CD4-positive, alpha-beta memory T cell (primary cell): ENCODE data around the gene NOC2L. TPM values are rescaled to one million over a fixed set of nuclear protein-coding genes. Genes with fewer than 3 reads are reported as not detected.

Experiments
- CTCF ChIA-PET: fragments of 350-600 bp; sonication (Branson Sonifier 250); formaldehyde crosslinking; loops from one replicate; lab custom pipeline; 2021; ENCODE audit warnings: inconsistent platforms; ENCODE audit not compliant: partially characterized antibody; lab: Charles Lee
- POLR2A ChIA-PET: fragments of 350-600 bp; sonication (Branson Sonifier 250); formaldehyde crosslinking; loops from one replicate; lab custom pipeline; 2021; ENCODE audit not compliant: partially characterized antibody; lab: Charles Lee
- DNase-seq, 5 donors: peaks; one replicate each; pipeline versions ENCODE4 v3.0.0 to v3.0.0-alpha.2; 2020 to 2022; ENCODE audit warnings: mixed read lengths in 1 of 5
- H3K27ac ChIP-seq: one replicate; pipeline ENCODE4 v1.7.0; 2013; ENCODE audit warnings: low read depth, low read length
- H3K27me3 ChIP-seq: 2 replicates; pipeline ENCODE4 v1.7.0; 2013; ENCODE audit warnings: mild to moderate bottlenecking, low read length, moderate library complexity; ENCODE audit not compliant: insufficient read depth
- H3K36me3 ChIP-seq: 2 replicates; pipeline ENCODE4 v1.7.0; 2013; ENCODE audit warnings: mild to moderate bottlenecking, low read length, moderate library complexity; ENCODE audit not compliant: insufficient read depth
- H3K4me1 ChIP-seq: 2 replicates; pipeline ENCODE4 v1.7.0; 2013; ENCODE audit warnings: mild to moderate bottlenecking, low read length, moderate library complexity; ENCODE audit not compliant: insufficient read depth
- H3K4me3 ChIP-seq, 2 donors: one replicate each; pipeline ENCODE4 v1.7.0; 2013; ENCODE audit warnings: low read length in 2 of 2, mild to moderate bottlenecking in 1 of 2
- H3K9me3 ChIP-seq, 2 donors: one replicate each; pipeline ENCODE4 v1.7.0; 2013; ENCODE audit warnings: low read length in 2 of 2, control low read depth in 1 of 2; ENCODE audit not compliant: control insufficient read depth in 1 of 2
- H3K27ac Mint-ChIP-seq, 7 donors: one replicate each; pipeline ENCODE4 v1.8.0; 2020 to 2021; ENCODE audit warnings: mixed read lengths in 7 of 7, mild to moderate bottlenecking in 6 of 7, inconsistent platforms in 3 of 7, moderate library complexity in 3 of 7
- H3K27me3 Mint-ChIP-seq, 2 donors: one replicate each; pipeline ENCODE4 v1.8.0; 2020 to 2021; ENCODE audit warnings: mixed read lengths in 2 of 2
- H3K36me3 Mint-ChIP-seq, 2 donors: one replicate each; pipeline ENCODE4 v1.8.0; 2020 to 2021; ENCODE audit warnings: mixed read lengths in 2 of 2, inconsistent platforms in 1 of 2, mild to moderate bottlenecking in 1 of 2
- H3K4me1 Mint-ChIP-seq, 4 donors: one replicate each; pipeline ENCODE4 v1.8.0; 2020 to 2021; ENCODE audit warnings: mixed read lengths in 4 of 4, mild to moderate bottlenecking in 1 of 4
- H3K4me3 Mint-ChIP-seq, 8 donors: one replicate each; pipeline ENCODE4 v1.8.0; 2020 to 2021; ENCODE audit warnings: mixed read lengths in 8 of 8, mild to moderate bottlenecking in 7 of 8, moderate library complexity in 6 of 8, inconsistent platforms in 3 of 8
- H3K9me3 Mint-ChIP-seq, 8 donors: one replicate each; pipeline ENCODE4 v1.8.0; 2020 to 2021; ENCODE audit warnings: mixed read lengths in 8 of 8, mild to moderate bottlenecking in 5 of 8, inconsistent platforms in 3 of 8, moderate library complexity in 1 of 8
- intact Hi-C: fragments of 100-400 bp; cut with micrococcal nuclease; formaldehyde crosslinking; loops from one replicate; pipeline ENCODE4 v1.15.1; 2023
- polyA plus RNA-seq, 2 donors: library from polyadenylated mRNA; unstranded; fragments of 300-500 nt; fragmentation: Illumina TruSeq; gene quantifications; one replicate each; pipeline ENCODE4 v1.2.3, GENCODE V29; 2021
- total RNA-seq, 2 experiments: library from RNA; stranded (reverse); gene quantifications; one replicate each; pipeline ENCODE4 v1.2.3, GENCODE V29; 2021

NOC2L gene
- total and polyA plus RNA-seq, 4 experiments from 2014 or later = 63.0 to 69.5 (median 65.6) TPM

- H3K4me3 Mint-ChIP-seq = peak overlapping the region in 7 of 8 donors; percentile 14 to 47 (median 39)
- CTCF ChIA-PET = interaction anchor here (1.0 to 1.4 kb wide), 2 partner anchors 16 to 63 kb away, joined by 3 read pairs; no protein-coding TSS in a partner anchor
- Histone ChIP-seq H3K4me1 (peaks cover 32% of the 10 kb centered on the region), H3K4me3 (no peak overlapping the region), H3K27ac (no peak overlapping the region), H3K27me3 (peaks cover 34% of the 10 kb centered on the region), H3K36me3 (no peaks in the 10 kb centered on the region), H3K9me3 (no peaks in the 10 kb centered on the region)
- H3K36me3 Mint-ChIP-seq = peaks cover 0 to 1% of the 10 kb centered on the region in 2 donors
- POLR2A ChIA-PET = no interaction called here
- H3K9me3 Mint-ChIP-seq = peaks cover 0 to 3% (median 0%) of the 10 kb centered on the region in 8 donors
- intact Hi-C loops = loop anchor here (5.0 kb wide), 1 partner anchor 36 kb away; the partner anchor contains the start of gene NOC2L
- peak in 1 of 5 donors; percentile 29 for DNase-seq
- peak overlapping the region in 2 of 7 donors; percentile 22 to 90 for H3K27ac Mint-ChIP-seq
- peaks cover 11 to 29% (median 18%) of the 10 kb centered on the region in 4 donors for H3K4me1 Mint-ChIP-seq
- H3K27me3 Mint-ChIP-seq = peaks cover 26 to 30% of the 10 kb centered on the region in 2 donors
These were observed 37.8 kb downstream of the NOC2L start for GRCh38 chr1:921011-921837.

DNA sequence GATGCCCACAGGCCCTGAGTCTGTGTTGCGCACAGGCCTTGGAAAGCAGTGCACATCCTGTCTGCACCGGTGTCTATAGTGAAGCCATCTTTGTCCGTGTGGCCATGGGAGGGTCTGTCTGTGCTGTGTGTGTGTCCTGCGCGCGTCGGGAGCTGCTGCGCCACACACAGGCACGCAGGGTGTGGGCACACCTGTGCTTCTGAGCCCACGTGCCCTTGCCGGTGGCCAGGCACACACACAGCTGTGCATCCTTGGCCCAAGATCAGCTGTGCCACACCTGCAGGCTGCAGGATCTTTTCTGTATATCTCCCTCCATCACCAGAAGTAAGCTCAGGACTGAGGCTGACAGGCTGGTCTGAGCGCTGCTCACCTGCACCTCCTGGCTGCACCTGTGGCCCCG lies 38.5 kb downstream of the NOC2L start:
- ChIA-PET POLR2A (no interaction called here), CTCF (interaction anchor here (1.0 to 1.4 kb wide), 2 partner anchors 16 to 64 kb away, joined by 3 read pairs; no protein-coding TSS in a partner anchor)
- Histone ChIP-seq H3K4me1 (peaks cover 27% of the 10 kb centered on the region), H3K36me3 (no peaks in the 10 kb centered on the region), H3K27ac (no peak overlapping the region), H3K27me3 (peaks cover 29% of the 10 kb centered on the region), H3K4me3 (no peak overlapping the region), H3K9me3 (no peaks in the 10 kb centered on the region)
- Mint-ChIP-seq H3K4me3 (peak overlapping the region in 5 of 8 donors; percentile 14 to 51 (median 35)), H3K27ac (peak overlapping the region in 1 of 7 donors; percentile 22), H3K4me1 (peaks cover 11 to 24% (median 18%) of the 10 kb centered on the region in 4 donors), H3K9me3 (peaks cover 0 to 3% (median 0%) of the 10 kb centered on the region in 8 donors), H3K27me3 (peaks cover 23 to 27% of the 10 kb centered on the region in 2 donors), H3K36me3 (peaks cover 0 to 1% of the 10 kb centered on the region in 2 donors)
- no peak for DNase-seq
- intact Hi-C loops = loop anchor here (5.0 kb wide), 1 partner anchor 37 kb away; the partner anchor contains the start of gene NOC2L

GRCh38 chr1:920010-920409 lies 39.0 kb downstream of the NOC2L start:
- peaks cover 23 to 29% of the 10 kb centered on the region in 2 donors for H3K27me3 Mint-ChIP-seq

GRCh38 chr1:919271-919872 lies 39.7 kb downstream of the NOC2L start:
- ChIA-PET CTCF (no interaction called here), POLR2A (no interaction called here)
- Histone ChIP-seq H3K36me3 (no peaks in the 10 kb centered on the region), H3K27me3 (peaks cover 29% of the 10 kb centered on the region), H3K27ac (no peak overlapping the region), H3K4me1 (peaks cover 25% of the 10 kb centered on the region), H3K4me3 (no peak overlapping the region), H3K9me3 (no peaks in the 10 kb centered on the region)
- no peak overlapping the region for H3K27ac Mint-ChIP-seq
- peaks cover 0 to 1% of the 10 kb centered on the region in 2 donors for H3K36me3 Mint-ChIP-seq
- H3K4me1 Mint-ChIP-seq = peaks cover 11 to 24% (median 18%) of the 10 kb centered on the region in 4 donors
- no peak overlapping the region for H3K4me3 Mint-ChIP-seq
- peaks cover 0 to 3% (median 0%) of the 10 kb centered on the region in 8 donors for H3K9me3 Mint-ChIP-seq
- H3K27me3 Mint-ChIP-seq = peaks cover 23 to 29% of the 10 kb centered on the region in 2 donors
- intact Hi-C loops = no loop called here
- DNase-seq = no peak

More at GRCh38 chr1:920010-920409, 39.0 kb downstream of the NOC2L start:
- POLR2A ChIA-PET = no interaction called here
- Mint-ChIP-seq H3K27ac (no peak overlapping the region), H3K36me3 (peaks cover 0 to 1% of the 10 kb centered on the region in 2 donors), H3K4me3 (no peak overlapping the region), H3K9me3 (peaks cover 0 to 3% (median 0%) of the 10 kb centered on the region in 8 donors), H3K4me1 (peaks cover 11 to 24% (median 18%) of the 10 kb centered on the region in 4 donors)
- Histone ChIP-seq H3K36me3 (no peaks in the 10 kb centered on the region), H3K4me3 (no peak overlapping the region), H3K27ac (no peak overlapping the region), H3K4me1 (peaks cover 25% of the 10 kb centered on the region), H3K27me3 (peaks cover 29% of the 10 kb centered on the region), H3K9me3 (no peaks in the 10 kb centered on the region)
- intact Hi-C loops = loop anchor here (5.0 kb wide), 1 partner anchor 37 kb away; the partner anchor contains the start of gene NOC2L
- no peak for DNase-seq
- CTCF ChIA-PET = interaction anchor here (1.0 to 1.4 kb wide), 2 partner anchors 15 to 65 kb away, joined by 3 read pairs; no protein-coding TSS in a partner anchor

DNA sequence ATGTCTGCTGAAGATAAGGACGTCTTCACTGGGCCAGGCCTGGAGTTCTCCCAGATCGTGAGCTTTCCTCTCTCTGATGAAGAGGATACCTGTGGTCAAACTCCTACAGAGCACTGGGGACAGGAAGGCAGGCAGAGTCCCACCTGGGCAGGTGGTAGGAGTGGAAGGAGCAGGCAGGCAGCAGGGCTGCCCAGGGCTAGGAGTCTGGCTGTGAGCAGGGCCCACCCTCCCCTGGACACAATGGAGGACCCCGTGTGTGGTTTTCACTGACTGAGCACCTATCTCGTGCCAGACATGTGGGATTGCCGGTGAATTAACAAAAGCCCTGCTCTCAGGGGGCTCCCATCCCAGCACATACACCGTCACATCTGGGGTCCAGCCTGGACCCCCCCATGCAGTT lies 40.2 kb downstream of the NOC2L start:
- H3K4me1 Mint-ChIP-seq = peaks cover 11 to 24% (median 18%) of the 10 kb centered on the region in 4 donors
- no peaks in the 10 kb centered on the region for H3K36me3 ChIP-seq
- ChIA-PET POLR2A (no interaction called here), CTCF (no interaction called here)
- peaks cover 25% of the 10 kb centered on the region for H3K4me1 ChIP-seq
- no peak overlapping the region for H3K27ac Mint-ChIP-seq
- peaks cover 29% of the 10 kb centered on the region for H3K27me3 ChIP-seq
- H3K27ac ChIP-seq = no peak overlapping the region
- peaks cover 23 to 29% of the 10 kb centered on the region in 2 donors for H3K27me3 Mint-ChIP-seq
- no peak overlapping the region for H3K4me3 ChIP-seq
- no peaks in the 10 kb centered on the region for H3K9me3 ChIP-seq
- peaks cover 0 to 3% (median 0%) of the 10 kb centered on the region in 8 donors for H3K9me3 Mint-ChIP-seq
- no peak overlapping the region for H3K4me3 Mint-ChIP-seq
- H3K36me3 Mint-ChIP-seq = peaks cover 0 to 1% of the 10 kb centered on the region in 2 donors
- no peak for DNase-seq
- intact Hi-C loops = no loop called here

DNA sequence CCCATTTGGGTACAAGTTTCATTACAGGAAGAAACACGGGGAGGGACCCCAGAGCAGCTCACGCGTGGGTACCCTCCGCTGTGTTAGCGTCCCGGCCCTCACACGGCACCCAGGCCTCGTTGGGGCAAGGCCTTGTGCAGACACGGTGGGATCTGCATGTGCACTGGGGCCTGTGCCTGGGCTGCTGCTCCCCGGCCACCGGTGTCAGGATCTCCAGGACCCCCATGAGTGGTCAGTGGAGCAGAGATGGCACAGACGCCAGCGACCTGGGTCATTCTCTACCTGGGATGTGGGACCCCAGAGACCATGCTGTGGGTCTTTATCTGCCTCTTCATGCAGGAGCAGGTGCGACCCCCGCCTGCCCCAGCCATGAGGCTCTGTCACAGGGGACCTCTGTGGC lies 40.7 kb downstream of the NOC2L start:
- peaks cover 29% of the 10 kb centered on the region for H3K27me3 ChIP-seq
- intact Hi-C loops = no loop called here
- no peak overlapping the region for H3K27ac ChIP-seq
- no peak overlapping the region for H3K27ac Mint-ChIP-seq
- ChIA-PET CTCF (no interaction called here), POLR2A (no interaction called here)
- H3K4me1 Mint-ChIP-seq = peaks cover 11 to 22% (median 16%) of the 10 kb centered on the region in 4 donors
- peaks cover 23% of the 10 kb centered on the region for H3K4me1 ChIP-seq
- peaks cover 0 to 1% of the 10 kb centered on the region in 2 donors for H3K36me3 Mint-ChIP-seq
- H3K27me3 Mint-ChIP-seq = peaks cover 22 to 27% of the 10 kb centered on the region in 2 donors
- H3K4me3 ChIP-seq = no peak overlapping the region
- no peak overlapping the region for H3K4me3 Mint-ChIP-seq
- no peaks in the 10 kb centered on the region for H3K36me3 ChIP-seq
- H3K9me3 Mint-ChIP-seq = peaks cover 0 to 3% (median 0%) of the 10 kb centered on the region in 8 donors
- H3K9me3 ChIP-seq = no peaks in the 10 kb centered on the region
- DNase-seq = no peak
